8988T (cell line): Measurements from ENCODE around the gene LSAMP.
"Not testable (repeated sequence)": the region's sequence is repeated elsewhere in the genome, so short reads cannot be mapped to it uniquely, and the experiment has no call there.

Source experiments
- DNase-seq: peaks from one replicate; pipeline ENCODE4 v3.0.0; 2011

The LSAMP gene

DNA sequence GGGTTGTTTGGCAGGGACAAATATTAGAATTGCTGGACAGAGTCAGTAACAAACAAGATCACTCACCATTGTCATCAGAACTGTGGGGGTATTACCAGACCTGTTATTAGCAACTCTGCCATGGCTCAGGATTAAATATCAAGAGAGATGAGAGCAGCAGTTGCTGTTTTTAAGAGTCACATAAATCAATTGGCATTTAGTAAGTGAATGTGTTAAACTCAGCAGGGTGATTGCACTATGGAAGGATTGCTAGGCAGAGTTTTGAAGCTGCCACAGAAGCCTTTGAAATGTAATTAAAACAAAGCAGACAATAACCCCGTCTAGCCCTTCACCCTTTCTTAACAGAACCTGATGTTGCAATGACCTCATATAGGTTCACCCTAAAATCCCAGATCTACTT lies 583.2 kb downstream of the LSAMP start:
- no peak for DNase-seq

DNA sequence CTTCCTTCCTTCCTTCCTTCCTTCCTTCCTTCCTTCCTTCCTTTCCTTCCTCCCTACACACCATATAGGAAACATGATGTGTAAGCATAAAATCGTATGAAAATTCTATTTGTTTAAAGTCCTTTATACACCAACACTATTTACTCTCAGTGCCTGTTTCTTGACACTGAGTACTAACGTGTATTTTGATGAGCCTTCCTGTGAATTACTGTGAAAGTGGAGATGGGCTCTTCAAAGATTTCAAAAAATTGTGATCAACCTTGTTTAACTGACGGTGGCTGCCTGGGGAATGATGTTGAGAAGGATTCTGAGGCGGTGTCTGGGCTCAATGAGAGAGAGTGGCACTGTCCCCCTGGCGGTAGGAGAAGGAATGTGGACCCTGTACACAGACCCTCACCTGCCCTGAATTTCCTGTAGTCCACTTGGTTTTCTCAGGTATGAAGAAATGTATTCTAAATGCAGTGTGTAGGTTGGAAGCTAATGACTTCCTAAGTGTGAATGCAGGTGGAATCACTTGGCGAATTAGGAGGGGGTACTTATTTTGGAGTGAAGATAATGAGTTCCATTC lies 584.0 kb downstream of the LSAMP start:
- DNase-seq, result no peak

DNA sequence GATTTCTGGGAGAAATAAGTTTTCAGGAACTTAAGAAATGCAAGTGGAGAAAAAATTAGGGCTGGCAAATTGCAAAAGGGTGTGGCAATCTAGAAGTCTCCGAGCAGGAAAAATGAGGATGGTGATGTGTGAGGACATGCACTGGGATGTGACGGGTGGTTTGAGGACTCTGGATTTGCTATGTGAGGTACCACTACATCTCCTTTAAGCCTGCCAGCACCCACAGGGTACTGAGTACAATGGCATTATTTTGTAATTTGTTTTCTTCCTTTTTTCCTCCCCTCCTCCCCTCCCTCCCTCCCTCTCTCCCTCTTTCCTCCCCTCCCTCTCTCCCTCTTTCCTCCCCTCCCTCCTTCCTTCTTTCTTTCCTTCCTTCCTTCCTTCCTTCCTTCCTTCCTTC lies 584.5 kb downstream of the LSAMP start:
- DNase-seq, result no peak

DNA sequence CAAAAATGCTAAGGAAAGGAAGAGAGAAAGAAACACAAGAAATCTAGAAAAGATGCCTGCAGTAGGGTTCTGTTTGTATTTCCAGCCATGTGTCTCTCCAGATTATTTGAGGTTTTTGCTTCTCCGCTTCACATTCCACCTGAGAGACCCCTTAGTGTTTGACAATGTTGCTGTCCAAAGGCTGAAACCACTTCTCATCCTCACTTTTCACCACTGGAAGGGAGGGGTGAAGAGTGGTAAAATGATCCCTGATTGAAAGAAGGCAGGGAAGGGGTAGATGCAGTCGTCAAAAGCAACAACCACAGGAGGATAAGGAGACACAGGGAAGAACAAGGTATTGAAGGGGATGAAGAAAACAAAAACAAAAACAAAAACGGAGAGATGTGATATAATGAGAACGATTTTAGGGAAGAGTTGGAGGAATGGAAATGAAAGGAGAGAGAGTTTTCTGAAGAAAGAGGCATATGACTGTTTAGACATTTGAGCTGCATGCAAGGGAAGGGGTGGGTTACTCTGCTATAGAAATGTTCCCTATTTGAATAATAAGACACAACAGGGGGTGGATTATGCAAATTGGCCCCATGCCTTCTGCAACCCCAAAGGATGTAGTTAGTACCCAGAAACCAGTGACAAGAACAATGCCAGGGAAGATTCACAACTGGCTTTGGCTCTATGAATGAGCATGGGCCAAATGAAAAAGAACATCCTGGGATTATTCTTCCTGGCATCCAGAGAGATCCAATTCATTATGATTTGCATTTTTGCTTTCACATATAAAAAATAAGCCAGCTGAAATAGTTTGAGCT lies 586.1 kb downstream of the LSAMP start:
- DNase-seq, result no peak

DNA sequence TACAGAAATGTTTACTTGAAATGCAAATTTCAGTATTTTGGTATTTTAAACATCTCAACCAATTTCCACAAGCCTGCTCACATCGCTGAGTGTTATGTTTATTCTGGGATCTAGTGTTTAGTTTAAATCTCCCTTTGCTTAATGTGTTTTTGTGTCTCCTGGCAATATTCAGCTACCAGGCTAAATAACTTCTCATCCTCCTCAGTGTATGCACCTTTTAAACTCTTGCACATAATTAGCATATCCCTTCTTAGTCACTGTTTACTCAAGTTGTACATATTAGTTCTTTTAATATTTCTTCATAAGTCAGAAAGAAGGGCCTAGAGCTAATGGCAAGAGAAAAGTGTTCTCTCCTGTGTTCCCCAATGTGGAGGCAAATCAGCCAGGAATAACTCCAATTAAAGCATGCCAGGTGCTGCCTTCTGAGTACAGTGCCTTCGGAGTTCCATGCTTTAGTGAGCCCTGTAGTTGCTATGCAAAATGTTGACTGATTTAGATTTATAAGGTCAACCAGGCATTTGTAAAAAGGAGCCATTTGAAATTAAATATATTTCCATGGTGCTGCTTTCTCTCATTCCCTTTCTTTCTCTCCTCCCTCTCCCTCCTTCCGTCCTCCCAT lies 587.7 kb downstream of the LSAMP start:
- DNase-seq, result no peak

DNA sequence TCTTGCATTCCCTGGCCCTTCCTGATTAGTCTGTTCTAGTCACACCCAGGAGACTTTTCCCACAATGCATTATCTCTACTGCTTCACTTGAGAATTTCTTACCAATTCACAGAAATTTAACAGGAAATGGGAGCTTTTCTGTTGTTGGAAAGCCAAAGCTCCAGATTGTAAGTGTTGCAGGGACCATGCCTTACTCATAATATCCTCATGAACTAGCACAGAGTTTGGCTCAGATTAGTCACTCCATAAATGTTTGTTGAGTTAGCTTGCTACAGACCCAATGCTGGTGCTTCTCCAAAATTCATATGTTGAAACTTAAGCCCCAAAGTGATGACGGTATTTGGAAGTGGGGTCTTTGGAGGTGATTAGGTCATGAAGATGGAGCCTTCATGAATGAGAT lies 589.4 kb downstream of the LSAMP start:
- no peak for DNase-seq

DNA sequence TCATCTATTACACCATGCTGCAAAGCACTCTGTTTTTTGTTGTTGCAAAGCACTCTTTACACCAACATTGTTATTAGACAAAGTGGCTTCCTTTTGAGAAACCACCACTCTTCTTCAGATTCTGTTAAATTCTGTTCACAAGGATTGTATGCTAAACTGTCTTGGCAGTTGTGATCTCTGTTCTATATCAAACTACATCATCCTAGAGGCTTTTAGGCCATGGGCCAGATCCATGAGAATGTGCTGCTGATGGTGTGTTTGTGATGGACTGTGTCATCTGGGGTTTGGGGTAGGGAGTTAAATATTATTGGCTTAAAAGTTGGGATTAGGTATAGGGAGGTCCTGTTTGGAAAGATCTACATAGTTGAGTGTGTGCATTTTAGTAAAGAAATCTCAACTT lies 592.2 kb downstream of the LSAMP start:
- no peak for DNase-seq

DNA sequence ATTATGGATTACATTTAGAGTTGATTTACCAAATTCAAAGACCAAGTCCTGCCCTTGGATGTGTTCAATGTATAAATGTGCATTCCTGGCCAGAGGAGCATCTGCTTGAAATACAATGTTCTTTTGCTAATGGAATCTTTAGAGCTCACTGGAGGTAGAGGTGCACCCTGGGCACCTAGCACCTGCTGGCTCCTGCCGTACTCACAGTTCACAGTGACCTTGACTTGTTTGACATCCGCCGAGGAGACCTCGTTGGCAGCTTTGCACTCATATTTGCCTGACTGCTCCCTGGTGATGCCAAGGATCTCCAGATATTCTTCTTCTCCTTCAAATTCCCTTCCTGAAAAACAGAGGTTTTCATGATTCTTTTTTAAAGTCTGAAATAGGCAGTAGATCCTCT lies 593.0 kb downstream of the LSAMP start:
- no peak for DNase-seq

DNA sequence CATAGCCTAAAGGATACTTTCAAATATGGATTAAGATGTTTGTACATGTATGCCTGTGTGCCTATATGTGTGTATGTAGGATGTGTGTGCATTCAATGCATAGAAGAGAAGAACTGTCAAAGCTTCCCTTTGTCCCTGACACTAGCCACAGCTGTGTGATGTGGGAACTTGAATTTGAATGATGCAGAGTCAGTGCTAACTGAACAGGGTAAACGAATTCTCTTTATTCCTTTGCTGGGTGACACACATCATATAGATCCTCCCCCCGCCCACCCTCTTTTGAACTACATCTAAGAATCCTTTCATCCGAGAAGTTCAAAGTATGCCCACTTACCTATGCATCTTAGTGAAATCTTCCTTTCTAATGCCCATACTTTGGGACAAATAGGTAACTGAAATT lies 593.7 kb downstream of the LSAMP start:
- no peak for DNase-seq

DNA sequence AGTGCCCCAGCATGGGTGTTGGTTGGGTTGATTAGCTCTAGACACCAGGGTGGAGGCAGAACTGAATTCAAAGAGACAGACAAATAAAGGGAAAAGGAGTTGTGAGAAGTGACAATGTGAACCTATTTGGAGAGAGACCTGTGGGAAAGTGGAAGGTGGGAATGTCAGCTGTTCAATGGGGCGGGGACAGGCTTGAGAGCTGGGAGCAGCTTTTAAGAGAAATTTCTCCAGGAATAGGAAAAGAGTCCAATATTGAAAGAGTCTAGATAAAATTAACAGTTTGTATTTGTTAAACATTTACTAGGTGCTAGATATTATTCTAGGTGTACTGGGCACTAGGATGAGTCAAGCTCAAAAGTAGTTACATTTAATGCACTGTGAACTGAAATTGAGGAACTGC lies 596.6 kb downstream of the LSAMP start:
- DNase-seq, result no peak

DNA sequence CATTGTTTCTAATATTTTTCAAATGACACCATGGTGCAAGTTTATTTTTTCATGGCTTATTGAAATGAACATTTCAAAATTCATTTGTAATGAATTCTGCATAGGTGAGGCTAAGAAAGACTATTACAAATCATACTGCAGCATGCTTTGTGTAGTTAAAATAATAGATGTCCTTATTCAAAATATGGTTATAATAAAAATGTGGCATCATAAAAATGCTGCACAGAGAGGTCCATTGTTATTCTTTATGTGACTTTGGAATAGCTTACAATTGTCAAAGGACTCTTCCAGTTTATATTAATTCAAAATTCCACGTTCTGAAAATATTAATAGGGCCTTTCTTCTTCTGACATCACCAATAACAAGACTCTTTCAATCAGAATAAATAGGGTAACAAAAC lies 599.3 kb downstream of the LSAMP start:
- DNase-seq, result no peak

DNA sequence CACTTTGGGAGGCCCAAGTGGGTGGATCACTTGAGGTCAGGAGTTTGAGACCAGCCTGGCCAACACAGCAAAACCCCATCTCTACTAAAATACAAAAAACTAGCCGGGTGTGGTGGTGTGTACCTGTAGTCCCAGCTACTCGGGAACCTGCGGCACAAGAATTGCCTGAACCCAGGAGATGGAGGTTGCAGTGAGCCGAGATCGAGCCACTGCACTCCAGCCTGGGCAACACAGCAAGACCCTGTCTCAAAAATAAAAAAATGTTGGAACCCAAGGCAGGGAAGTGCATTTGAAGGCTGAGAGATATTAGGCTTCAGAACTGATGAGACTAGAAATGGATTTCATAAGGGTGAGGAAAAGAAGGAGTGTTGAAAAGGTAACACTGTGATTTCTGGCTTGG lies 600.6 kb downstream of the LSAMP start:
- DNase-seq, result not testable (repeated sequence)

DNA sequence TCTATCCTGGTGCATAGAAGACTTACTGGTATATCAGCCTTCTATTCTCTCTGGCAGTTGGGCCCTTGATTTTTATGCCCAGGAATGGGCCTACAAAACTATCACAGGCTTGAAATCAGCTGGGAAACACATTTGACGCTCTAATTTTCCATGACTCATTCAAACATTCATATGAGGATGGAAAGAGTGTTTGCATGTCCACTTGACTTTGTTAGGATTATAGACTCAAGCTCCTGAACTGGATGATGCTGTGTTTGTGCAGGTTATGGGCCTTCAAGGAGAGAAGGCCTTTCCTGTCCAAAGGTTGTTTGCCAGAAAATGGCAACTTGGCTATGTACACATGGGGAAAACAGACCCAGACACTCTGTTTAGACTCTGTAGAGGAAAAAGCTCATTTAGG lies 602.1 kb downstream of the LSAMP start:
- DNase-seq, result no peak

DNA sequence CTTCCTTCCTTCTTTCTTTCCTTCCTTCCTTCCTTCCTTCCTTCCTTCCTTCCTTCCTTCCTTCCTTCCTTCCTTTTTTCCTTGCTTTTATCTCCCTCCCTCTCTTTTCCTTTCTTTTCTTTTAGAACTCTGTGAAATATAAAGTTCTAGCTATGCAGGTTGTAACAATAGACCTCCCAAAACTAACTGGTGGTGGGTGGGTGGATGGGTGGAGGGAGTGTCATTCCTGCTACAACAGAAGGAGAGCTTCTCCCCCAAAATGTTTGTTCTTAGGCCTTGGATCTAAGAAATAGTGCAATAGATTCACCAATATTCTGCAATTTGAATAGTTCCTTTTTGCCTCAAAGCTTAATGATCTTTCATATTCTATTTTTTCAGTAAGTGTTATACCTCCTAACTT lies 606.0 kb downstream of the LSAMP start:
- no peak for DNase-seq

DNA sequence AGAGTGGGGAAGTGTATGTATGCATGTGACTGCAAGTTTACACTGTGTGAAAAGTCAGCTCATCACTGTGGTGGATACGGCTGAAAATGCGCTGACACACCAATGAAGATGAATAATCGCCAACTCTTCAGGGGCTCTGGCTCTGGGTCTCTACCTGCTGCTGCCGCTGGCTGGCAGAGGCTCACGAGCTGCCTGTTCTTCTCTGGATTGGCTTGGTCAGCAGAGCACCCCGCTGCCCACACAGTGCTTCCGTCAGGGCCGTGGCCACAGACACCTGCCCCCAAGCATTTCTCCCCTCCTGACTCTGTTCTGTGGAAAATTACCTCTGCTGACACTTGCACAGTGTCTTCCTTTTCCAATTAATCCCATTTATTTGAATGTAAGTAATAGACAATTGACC lies 606.5 kb downstream of the LSAMP start:
- DNase-seq, result no peak

DNA sequence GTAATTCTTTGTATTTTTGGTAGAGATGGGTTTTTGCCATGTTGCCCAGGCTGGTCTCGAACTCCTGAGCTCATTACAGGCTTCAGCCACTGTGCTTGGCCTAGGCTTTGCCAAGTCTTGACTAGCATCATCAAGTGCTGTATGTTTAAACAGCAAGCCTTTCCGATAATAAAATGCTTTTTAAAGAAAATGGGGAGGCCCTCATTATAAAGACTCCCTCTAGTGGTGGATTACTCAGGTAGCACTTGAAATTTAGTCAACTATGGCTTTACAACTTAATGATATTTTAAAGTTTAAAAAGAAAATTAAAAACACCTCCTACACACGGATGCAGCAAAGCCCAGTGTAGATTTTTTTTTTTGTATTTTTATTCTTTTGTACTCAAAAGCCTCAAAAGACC lies 608.3 kb downstream of the LSAMP start:
- DNase-seq, result no peak

DNA sequence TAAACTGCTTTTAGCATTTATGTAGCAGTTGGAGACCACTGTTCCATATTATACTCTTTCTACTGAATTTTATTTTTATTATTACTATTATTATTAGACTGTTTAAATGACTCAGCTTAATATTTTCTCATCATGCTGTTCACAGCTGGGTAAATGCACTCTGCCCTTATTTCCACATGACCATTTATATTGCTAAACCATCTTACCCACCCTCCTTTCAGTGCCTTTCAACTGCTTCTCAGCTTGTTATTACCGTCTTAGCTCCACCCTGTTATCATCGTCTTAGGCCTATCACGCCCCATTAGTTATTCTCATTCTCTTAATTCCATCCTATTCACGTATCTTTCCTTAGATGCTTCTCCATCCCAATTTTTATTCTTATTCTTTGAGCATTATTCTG lies 609.3 kb downstream of the LSAMP start:
- no peak for DNase-seq

DNA sequence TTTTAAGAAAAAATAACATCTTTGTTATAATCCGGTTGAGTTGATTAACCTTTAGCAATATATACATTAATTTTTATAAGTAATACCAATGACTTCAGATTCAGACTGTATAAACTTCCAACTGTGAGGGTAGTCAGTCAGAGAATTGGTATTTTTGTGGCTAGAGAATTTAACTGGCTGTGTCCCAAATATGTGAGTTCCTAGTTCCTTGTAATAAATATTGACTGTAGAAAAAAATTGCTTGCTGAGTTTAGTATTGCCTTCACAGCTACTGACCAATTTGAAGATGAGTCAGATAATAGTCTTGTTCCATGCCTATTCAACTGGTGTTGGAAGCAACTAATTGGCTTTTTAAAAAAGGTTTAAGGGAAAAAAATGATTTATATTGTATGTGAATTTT lies 611.2 kb downstream of the LSAMP start:
- no peak for DNase-seq

DNA sequence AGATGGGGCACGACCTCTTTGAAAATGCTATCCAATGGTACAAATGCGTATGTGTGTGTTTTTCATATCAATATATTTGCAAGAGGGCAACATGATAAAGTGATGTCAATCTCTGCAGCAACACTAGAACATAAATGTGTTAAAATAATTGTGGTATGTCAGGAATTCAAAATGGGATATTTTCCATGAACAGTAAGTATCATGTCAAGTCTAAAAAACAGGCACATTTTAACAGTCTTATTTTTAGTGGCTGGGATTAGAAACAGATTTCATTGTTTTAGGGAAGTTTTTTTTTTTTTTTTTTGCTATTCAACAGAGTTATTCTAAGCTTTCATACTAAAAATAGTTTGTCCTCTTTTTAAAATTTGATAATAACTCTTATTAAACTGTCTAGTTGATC lies 612.2 kb downstream of the LSAMP start:
- DNase-seq, result no peak

DNA sequence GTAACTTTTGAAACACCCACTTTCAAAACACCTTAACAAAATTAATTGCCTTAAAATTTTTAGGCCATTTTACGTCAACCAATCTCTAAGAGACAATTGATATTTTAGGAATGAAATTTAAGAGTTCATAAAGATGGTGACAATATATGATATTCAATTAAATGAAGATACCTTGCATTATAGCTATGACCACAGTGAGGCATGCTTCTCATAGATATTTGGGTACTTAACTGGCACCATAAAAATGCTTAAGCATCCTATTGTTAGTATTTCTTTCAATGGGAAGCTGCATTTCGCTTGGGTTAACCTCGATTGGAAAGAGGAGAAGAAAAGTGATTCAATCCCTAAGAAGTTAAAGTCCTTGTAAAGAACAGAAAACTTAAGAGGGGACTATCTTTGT lies 613.0 kb downstream of the LSAMP start:
- no peak for DNase-seq

DNA sequence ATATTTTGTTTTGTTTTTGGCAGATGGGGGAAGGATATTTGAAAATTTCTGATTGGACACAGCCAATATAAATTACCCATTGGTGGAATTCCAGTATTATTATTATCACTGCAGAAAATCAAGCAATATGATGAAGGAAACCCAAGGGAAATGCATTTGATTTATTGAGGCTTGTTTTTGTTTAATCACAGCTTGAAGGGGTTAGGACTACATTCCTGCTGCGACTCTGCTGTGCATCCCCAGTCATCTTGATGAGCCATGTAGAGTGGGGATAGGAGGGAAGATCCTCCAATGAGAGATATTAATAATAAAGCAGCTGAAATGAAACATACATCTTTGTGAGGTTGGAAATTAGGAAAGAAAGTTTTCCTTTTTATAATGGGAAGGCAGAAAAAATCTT lies 613.4 kb downstream of the LSAMP start:
- no peak for DNase-seq

DNA sequence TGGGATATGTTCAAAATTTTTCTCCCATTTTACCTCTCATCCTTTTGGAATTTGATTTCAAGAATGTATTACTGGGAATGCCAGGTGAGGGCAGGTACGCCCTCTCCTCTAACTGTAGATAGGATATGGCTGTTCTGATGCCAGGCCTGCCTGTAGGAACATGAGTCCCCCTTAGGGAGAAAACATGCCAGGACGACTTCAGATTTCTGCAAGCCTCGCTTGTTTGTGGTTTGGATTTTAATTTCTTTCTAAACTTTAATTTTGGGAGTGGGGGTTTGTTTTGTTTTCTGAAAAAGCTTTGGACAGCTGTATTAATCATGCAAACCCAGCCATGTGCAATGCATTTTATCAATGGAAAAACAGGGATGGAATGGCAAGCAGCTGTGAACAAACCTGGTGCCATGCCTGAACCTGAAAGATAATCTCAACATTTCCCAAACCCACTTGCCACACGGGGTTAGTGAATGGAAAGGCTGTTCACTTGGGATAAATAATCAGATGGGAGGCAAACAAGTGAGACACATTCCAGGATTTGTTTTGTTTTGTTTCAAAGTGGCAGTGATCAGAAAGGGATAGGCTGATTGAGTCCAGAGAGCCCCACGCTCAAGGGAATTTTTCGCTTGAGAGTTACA lies 614.4 kb downstream of the LSAMP start:
- DNase-seq, result no peak

DNA sequence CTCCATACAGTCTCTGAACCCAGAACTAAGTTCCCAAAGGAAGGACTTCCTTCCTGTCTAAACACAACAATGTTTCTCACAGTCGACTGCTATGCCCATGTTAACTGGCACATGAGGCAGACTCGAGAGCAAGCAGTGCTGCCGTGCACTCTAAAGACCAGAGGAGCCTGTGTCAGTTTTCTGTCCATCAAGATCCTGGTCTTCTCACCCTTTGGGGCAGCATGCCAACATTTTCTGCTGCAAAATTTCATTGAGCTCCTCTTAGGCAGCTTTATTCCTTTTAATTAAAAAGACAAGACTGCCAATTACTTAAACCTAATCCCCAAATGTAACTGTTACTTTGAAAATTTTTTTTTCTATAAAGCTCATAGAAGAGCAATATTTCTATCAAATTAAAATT lies 616.9 kb downstream of the LSAMP start:
- DNase-seq, result no peak

DNA sequence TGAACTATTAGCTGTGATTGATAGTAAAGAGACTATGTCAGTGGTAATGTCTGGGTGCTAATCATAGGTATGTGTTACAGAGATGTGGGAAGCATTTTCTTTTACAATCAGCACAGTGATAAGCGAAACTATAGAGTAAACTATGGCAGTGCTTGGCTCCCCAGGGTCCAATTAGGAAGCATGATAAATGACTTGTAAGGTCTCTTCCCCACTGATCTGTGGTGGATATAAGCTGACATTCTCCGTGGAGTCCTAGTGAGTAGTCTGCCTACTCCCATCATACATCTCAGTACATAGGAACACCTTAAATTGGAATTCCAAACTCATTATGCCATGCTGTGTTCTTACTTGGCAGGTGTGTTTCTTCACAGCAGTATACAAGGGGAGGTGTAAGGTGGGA lies 617.8 kb downstream of the LSAMP start:
- no peak for DNase-seq
